K562 (cell line): Measurements from ENCODE around the gene NR1D1. TPM values are rescaled to one million over a fixed set of nuclear protein-coding genes. Genes with fewer than 3 reads are reported as not detected.

Experiments
- CBFA2T2 ChIP-seq: fragments of 450-650 bp; conservative IDR thresholded peaks from 2 replicates; pipeline ENCODE4 v1.6.1; 2017; ENCODE audit warnings: mild to moderate bottlenecking
- CC2D1A ChIP-seq: fragments of 450-650 bp; IDR thresholded peaks from 2 replicates; pipeline ENCODE4 v1.6.1; 2017; ENCODE audit warnings: mild to moderate bottlenecking
- EGR1 ChIP-seq: fragments of 450-650 bp; conservative IDR thresholded peaks from 2 replicates; pipeline ENCODE4 v1.6.1; 2017; ENCODE audit warnings: mild to moderate bottlenecking
- EP400 ChIP-seq: fragments of 450-650 bp; IDR thresholded peaks from 2 replicates; pipeline ENCODE4 v1.6.1; 2017; ENCODE audit warnings: antibody characterized with exemption, mild to moderate bottlenecking, moderate library complexity
- HDAC3 ChIP-seq: fragments of 450-650 bp; IDR thresholded peaks from 2 replicates; pipeline ENCODE4 v1.6.1; 2018; ENCODE audit warnings: borderline replicate concordance, mild to moderate bottlenecking, moderate library complexity; ENCODE audit not compliant: partially characterized antibody
- HIVEP1 ChIP-seq: fragments of 250-450 bp; sonication (Bioruptor Pico); IDR thresholded peaks from 2 replicates; pipeline ENCODE4 v1.4.0; 2020; ENCODE audit warnings: mild to moderate bottlenecking
- JUNB ChIP-seq: fragments of 450-650 bp; formaldehyde crosslinking; conservative IDR thresholded peaks from 2 replicates; pipeline ENCODE4 v1.4.0; 2020; ENCODE audit warnings: mild to moderate bottlenecking
- NRF1 ChIP-seq, 2 experiments: fragments of 450-650 bp; IDR thresholded peaks in 1 of 2; conservative IDR thresholded peaks in 1 of 2; 2 replicates each; pipeline ENCODE4 v1.6.1; 2014; ENCODE audit warnings: mild to moderate bottlenecking in 2 of 2
- PHB2 ChIP-seq: fragments of 450-650 bp; IDR thresholded peaks from 2 replicates; pipeline ENCODE4 v1.6.1; 2017; ENCODE audit warnings: low read depth
- POLR2G ChIP-seq: fragments of 200-400 bp; formaldehyde crosslinking; IDR thresholded peaks from 2 replicates; pipeline ENCODE4 v1.6.1; 2017; ENCODE audit warnings: low read depth, mild to moderate bottlenecking, antibody characterized with exemption, low read length, moderate library complexity
- RAD51 ChIP-seq: fragments of 450-650 bp; IDR thresholded peaks from 2 replicates; pipeline ENCODE4 v1.7.1; 2016; ENCODE audit warnings: low read depth, mild to moderate bottlenecking, borderline replicate concordance
- RBBP5 ChIP-seq: fragments of 200-600 bp; sonication (generic); IDR thresholded peaks from 2 replicates; pipeline ENCODE4 v1.6.1; 2012; ENCODE audit warnings: borderline replicate concordance, mild to moderate bottlenecking, low read length, control low read depth, inconsistent platforms; ENCODE audit not compliant: insufficient read depth, poor library complexity, severe bottlenecking
- SMAD4 ChIP-seq: fragments of 250-450 bp; sonication (Bioruptor Pico); conservative IDR thresholded peaks from 2 replicates; pipeline ENCODE4 v1.8.0; 2021; ENCODE audit warnings: inconsistent platforms, mild to moderate bottlenecking, moderate library complexity
- SMARCC2 ChIP-seq: fragments of 450-650 bp; IDR thresholded peaks from 2 replicates; pipeline ENCODE4 v1.6.1; 2017; ENCODE audit warnings: antibody characterized with exemption, moderate library complexity, mild to moderate bottlenecking, low read depth
- SMARCE1 ChIP-seq: fragments of 450-650 bp; IDR thresholded peaks from 2 replicates; pipeline ENCODE4 v1.7.1; 2016; ENCODE audit warnings: mild to moderate bottlenecking
- TOE1 ChIP-seq, 2 experiments: fragments of 450-650 bp in 1 of 2; sonication (generic) in 1 of 2; formaldehyde crosslinking in 1 of 2; IDR thresholded peaks; 2 replicates each; pipeline versions ENCODE4 v1.7.1 to v1.8.0; 2016 to 2022; ENCODE audit warnings: borderline replicate concordance in 2 of 2, mild to moderate bottlenecking in 2 of 2, antibody characterized with exemption in 1 of 2, inconsistent platforms in 1 of 2, low read depth in 1 of 2, missing genetic modification reagents in 1 of 2, moderate library complexity in 1 of 2
- USF2 ChIP-seq: sonication (generic); formaldehyde crosslinking; IDR thresholded peaks from 2 replicates; pipeline ENCODE4 v1.5.0; 2020; ENCODE audit warnings: missing genetic modification reagents
- ZBTB33 ChIP-seq: sonication (generic); formaldehyde crosslinking; IDR thresholded peaks from 2 replicates; pipeline ENCODE4 v1.8.1; 2023; ENCODE audit warnings: mild to moderate bottlenecking, missing genetic modification reagents
- ZHX1 ChIP-seq: fragments of 150-350 bp; conservative IDR thresholded peaks from 2 replicates; pipeline ENCODE4 v1.6.1; 2014; ENCODE audit warnings: low read length
- ZNF449 ChIP-seq: fragments of 250-450 bp; sonication (Bioruptor Pico); IDR thresholded peaks from 2 replicates; pipeline ENCODE4 v1.8.0; 2022; ENCODE audit warnings: moderate library complexity, mild to moderate bottlenecking, inconsistent platforms
- polyA plus RNA-seq, 8 experiments: library from polyadenylated mRNA; depleted of rRNA in 4 of 8; stranded (reverse) in 5 of 8; unstranded in 3 of 8; fragments of >200 nt; fragmentation: Nextera tagmentation in 2 of 8; fragmentation: Illumina TruSeq in 1 of 8; extraction: Ambion mirVana in 2 of 8; extraction: Trizol in 1 of 8; gene quantifications; 2 replicates each; pipeline versions ENCODE4 v1.2.1 to v1.2.3, GENCODE V29; 2011 to 2014; ENCODE audit warnings: inconsistent platforms in 1 of 8, missing spikeins in 1 of 8
- total RNA-seq, 7 experiments: library from RNA; depleted of rRNA in 6 of 7; stranded (reverse); fragments of >200 nt in 6 of 7; fragmentation: Illumina TruSeq in 2 of 7; extraction: Trizol in 2 of 7; gene quantifications; 2 replicates each; pipeline versions ENCODE4 v1.2.1 to v1.2.3, GENCODE V29; 2011 to 2021; ENCODE audit warnings: low replicate concordance in 1 of 7

The NR1D1 gene
- total and polyA plus RNA-seq, 9 of the 15 experiments (the other 6 are each of a cell fraction or from before 2014, with no cell fraction given), result 0.25 to 7.7 (median 0.65) TPM

- TF ChIP-seq ZNF449 (CRISPR knock-in tag) (no peak), SMARCE1 (peak; percentile 87), USF2 (peak; percentile 45), ZHX1 (no peak), CC2D1A (peak; percentile 87), HIVEP1 (no peak), SMARCC2 (0 out of 2 replicates have a peak, but pooled peaks have one; percentile 38), RBBP5 (peak; percentile 62), ZBTB33 (CRISPR knock-in tag) (no peak), RAD51 (peak; percentile 72), EP400 (peak; percentile 94), TOE1 (IDR thresholded peaks at IDR 0.05; ENCODE audit: borderline replicate concordance) (peak; percentile 85), TOE1 (CRISPR knock-in tag; IDR thresholded peaks at IDR 0.05; ENCODE audit: borderline replicate concordance, low read depth) (no peak), CBFA2T2 (0 out of 2 replicates have a peak, but pooled peaks have one; percentile 23), EGR1 (peak; percentile 86), PHB2 (peak; percentile 36; the same call in 1 of the 2 replicates), HDAC3 (peak; percentile 23), POLR2G (0 out of 2 replicates have a peak, but pooled peaks have one; percentile 9), SMAD4 (CRISPR knock-in tag) (peak; percentile 66; the same call in 1 of the 2 replicates), JUNB (CRISPR knock-in tag) (no peak), NRF1 (conservative IDR thresholded peaks at IDR 0.05 in 1 of 2, IDR thresholded peaks at IDR 0.05 in 1 of 2) (peak; percentile 61 to 69)
These were observed 11.1 kb upstream of the NR1D1 start (continued) for GRCh38 chr17:40111221-40112128.
